HG03196 (cell line): Measurements from ENCODE around the gene WNK2.

Source experiments
- ATAC-seq: cut with Tn5 transposase; IDR thresholded peaks from one replicate; pipeline ENCODE4 v1.9.1; 2021; ENCODE audit not compliant: unreplicated experiment

The WNK2 gene

GRCh38 chr9:93264338-93265125 is 80.6 kb downstream of the WNK2 start:
- no peak for ATAC-seq

GRCh38 chr9:93265301-93265971 is 81.5 kb downstream of the WNK2 start:
- ATAC-seq: no peak

GRCh38 chr9:93265972-93266371 is 82.0 kb downstream of the WNK2 start:
- ATAC-seq: no peak

GRCh38 chr9:93266521-93267001 is 82.6 kb downstream of the WNK2 start:
- ATAC-seq: no peak

- ATAC-seq: no peak
Observed at GRCh38 chr9:93267091-93267541, 83.2 kb downstream of the WNK2 start.

GRCh38 chr9:93267681-93268505 is 84.0 kb downstream of the WNK2 start:
- ATAC-seq: no peak

GRCh38 chr9:93268551-93269314 is 84.8 kb downstream of the WNK2 start:
- ATAC-seq: no peak

DNA sequence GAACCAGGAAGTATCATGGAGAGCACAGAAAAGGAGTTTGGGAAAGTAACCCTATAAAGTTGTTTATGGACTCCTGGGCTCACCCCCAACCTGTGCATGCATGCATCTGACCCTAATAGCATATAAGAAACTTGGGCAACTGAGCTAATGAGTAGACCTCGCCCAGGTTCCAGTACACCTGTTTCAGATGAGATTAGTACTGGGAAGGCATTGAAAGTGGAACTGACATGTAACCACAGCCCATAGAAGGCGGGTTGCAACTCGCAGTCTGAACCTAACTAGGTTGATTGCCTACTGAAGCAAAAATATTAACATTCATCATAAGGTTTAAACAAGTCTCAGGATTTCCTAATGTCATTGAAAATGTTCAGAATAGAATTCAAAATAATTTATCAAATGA is 87.0 kb downstream of the WNK2 start:
- ATAC-seq: no peak

DNA sequence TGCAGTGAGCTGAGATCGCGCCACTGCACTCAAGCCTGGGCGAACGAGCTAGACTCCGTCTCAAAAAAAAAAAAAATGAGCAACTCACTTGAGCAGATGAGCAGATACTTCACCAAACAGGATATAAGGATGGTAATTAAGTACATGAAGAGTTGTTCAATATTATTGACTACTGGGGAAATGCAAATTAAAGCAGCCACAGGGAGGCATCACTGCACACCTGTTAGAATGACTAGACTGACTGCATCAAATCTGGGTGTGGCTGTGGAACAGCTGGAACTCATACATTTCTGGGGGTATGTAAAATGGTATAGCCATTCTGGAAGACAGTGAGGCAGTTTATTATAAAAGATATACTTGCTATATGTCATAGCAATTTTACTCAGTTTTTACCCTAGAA is 93.0 kb downstream of the WNK2 start:
- ATAC-seq: no peak

GRCh38 chr9:93278144-93278543 is 94.2 kb downstream of the WNK2 start:
- no peak for ATAC-seq

DNA sequence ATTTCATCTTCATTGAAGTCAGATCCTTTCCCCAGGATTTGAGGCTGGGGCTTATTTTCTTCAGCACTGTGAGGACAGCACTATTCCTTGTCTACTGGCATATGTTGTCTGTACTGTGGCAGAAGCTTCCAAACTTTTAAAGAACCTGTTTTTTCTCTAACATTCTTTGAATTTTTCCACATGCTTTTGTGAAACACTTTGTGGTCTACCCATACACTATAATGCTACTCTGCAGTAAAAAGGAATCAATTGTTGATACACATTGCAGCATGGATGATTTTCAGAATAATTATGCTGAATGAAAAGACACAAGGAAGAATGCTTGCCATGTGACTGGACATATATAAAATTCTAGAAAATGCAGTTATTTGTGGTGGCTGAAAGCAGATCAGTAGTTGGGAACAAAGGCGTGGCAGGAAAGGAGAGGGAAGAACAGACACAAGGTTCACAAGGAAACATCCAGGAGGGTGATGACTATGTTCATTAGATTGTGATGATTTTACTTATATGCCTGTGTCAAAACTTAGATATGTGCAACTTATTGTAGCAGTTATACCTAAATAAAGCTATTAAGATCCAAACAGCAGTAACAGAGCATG is 96.8 kb downstream of the WNK2 start:
- no peak for ATAC-seq

DNA sequence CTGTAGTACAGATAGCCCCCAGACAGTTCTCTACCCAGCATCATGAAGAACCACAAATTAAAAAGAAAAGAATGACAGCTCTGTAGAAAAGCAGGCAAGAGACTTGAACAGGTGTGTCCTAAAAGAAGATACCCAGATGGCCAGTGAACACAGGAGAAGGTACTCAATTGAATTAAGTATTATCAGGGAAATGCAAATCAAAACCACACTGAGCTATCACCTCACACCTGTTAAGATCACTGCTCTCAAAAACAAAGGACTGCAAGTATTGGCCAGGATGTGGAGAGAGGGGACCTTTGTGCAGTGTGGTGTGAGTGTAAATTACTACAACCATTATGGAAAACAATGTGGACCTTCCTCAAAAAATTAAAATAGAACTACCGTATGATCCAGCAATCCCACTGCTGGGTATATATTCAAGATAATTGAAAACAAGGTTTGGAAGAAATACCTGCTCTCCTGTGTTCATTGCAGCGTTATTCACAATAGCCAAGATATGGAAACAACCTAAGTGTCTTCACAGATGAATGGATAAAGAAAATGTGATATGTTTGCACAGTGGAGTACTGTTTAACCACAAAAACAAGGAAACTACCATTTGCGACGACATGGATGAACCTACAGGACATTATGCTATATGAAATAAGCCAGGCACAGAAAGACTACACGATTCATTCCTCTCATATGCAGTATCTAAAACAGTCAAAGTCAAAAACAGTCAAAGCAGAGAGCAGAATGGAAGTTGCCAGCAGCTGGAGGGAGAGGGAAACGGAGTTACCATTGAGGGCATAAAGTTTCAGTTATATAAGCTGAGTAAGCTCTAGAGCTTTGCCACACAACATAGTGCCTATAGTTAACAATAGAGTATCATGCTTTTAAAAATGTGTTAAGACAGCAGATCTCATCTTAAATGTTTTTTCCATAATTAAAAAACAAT is 102.6 kb downstream of the WNK2 start:
- ATAC-seq: no peak

DNA sequence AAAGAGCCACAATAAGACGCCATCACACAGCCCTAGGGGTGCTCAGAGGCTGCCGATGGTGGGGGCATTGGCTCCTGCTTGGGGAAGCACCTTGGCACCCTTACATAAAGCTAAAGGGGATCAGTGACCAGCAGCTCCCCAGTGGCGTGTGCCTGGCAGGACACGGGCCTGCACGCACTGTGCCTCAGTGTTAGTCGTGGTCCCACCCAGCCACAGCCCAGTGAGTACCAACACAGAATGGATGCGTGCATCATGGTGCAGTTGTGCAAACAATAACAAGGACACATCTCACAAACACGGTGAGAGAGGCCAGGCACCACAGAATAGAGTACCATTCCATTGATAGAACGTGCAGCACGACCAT is 103.2 kb downstream of the WNK2 start:
- ATAC-seq: no peak

DNA sequence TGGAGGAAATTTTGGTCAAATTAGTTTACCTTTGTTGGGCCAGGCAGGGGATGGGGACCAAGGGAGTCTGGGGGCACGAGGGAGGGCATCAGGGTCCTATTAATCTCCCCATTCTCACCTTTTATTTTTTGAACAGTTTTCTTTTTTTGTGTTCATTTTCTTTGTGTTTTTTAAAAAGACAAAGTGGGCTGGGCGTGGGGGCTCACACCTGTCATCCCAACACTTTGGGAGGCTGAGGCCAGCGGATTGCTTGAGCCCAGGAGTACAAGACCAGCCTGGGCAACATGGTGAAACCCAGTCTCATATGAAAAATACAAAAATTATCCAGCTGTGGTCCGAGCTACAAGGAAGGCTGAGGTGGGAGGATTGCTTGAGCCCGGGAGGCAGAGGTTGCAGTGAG is 103.7 kb downstream of the WNK2 start:
- no peak for ATAC-seq

DNA sequence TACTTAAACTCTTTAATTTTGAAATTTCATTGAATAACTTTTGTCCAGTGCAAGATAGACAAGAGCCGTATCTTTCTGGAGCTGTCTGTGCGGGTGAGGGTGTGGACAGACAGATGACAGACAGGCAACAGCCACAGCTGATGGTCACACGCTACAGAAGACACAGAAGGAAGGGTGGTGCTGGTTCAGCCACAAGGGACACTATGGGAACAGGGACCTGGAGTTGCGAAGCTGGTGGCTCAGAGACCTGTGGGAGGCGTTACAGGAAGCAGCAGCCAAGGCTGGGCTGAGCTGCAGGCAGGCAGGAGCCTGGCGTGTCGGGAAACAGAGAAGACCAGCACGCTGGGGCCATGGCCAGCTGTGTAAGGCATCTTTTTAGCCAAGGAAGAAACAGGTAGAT is 104.4 kb downstream of the WNK2 start:
- ATAC-seq: no peak

DNA sequence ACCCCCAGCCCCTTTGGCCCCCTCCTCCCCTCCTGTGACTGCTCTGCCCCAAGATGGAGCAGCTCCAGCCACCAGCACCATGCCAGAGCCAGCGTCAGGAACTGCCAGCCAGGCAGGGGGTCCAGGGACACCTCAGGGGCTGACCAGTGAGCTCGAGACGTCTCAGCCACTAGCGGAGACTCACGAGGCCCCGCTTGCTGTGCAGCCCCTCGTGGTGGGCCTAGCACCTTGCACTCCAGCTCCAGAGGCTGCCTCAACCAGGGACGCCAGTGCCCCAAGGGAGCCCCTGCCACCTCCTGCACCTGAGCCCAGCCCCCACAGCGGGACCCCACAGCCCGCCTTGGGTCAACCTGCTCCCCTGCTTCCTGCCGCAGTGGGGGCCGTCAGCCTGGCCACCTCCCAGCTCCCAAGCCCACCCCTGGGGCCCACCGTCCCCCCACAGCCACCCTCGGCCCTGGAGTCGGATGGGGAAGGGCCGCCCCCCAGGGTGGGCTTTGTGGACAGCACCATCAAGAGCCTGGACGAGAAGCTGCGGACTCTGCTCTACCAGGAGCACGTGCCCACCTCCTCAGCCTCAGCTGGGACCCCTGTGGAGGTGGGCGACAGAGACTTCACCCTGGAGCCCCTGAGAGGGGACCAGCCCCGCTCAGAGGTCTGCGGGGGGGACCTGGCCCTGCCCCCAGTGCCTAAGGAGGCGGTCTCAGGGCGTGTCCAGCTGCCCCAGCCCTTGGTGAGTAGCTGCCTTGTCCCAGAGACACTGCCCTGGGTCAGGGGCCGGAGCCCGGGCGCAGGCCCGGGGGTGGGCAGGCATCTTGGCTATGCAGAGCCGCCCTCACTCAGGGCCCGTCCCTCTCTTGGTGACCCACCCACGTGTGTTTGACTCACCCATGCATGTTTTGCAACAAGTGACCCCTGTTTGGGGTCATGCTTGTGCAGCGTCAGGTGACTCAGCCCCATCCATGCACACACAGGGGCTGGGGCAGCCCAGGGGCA is 105.2 kb downstream of the WNK2 start:
- no peak for ATAC-seq

DNA sequence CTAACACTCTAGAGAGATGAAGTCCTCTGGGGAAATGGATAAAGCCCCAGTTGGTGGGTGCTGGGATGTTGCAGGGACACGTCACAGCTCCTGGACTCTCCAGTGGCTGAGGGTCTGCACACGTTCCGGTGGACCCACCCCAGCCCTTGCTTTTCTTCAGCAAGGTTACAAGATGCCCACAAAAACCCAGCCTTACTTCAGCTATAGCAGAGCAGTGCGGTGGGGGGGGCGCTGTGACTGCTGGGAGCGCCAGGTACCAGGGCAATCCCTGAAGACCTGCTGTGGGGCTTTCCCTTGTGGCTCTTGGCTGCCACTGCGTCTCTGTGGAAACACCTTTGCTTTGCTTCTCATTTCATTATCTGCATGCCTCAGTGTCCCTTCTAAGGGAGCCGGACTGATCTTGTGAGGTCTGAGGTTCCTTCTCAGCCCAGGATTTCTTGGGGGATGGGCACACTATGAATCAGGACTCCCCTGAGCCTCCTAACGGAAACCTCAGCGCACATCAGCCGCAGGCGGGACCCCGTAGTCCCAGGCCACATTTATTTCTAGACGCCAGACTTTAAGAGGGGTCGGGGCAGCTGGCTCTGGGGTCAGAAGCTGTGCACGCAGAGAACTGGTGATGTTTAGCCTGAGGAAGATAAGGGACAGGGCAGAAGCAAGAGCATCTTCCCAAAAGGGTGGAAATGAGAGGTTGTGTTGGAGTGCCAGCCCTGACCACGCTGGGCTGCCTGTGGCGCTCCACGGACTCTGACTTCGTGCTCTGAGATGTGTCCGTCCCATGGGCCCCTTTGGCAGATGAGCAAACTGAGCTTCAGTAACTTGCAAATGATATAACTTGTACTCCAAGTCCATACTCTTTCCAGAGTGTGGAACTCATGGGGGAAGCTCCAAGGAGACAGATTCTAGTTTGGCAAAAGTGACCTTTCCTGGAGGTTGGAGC is 106.8 kb downstream of the WNK2 start:
- no peak for ATAC-seq
